ENCODE measurements around the gene TAF13. TPM values are rescaled to one million over a fixed set of nuclear protein-coding genes. Genes with fewer than 3 reads are reported as not detected.

Gene TAF13
- total and polyA plus RNA-seq, 9 of the 15 experiments (the other 6 are each of a cell fraction or from before 2014, with no cell fraction given): 14.9 to 77.2 (median 38.7) TPM

DNA sequence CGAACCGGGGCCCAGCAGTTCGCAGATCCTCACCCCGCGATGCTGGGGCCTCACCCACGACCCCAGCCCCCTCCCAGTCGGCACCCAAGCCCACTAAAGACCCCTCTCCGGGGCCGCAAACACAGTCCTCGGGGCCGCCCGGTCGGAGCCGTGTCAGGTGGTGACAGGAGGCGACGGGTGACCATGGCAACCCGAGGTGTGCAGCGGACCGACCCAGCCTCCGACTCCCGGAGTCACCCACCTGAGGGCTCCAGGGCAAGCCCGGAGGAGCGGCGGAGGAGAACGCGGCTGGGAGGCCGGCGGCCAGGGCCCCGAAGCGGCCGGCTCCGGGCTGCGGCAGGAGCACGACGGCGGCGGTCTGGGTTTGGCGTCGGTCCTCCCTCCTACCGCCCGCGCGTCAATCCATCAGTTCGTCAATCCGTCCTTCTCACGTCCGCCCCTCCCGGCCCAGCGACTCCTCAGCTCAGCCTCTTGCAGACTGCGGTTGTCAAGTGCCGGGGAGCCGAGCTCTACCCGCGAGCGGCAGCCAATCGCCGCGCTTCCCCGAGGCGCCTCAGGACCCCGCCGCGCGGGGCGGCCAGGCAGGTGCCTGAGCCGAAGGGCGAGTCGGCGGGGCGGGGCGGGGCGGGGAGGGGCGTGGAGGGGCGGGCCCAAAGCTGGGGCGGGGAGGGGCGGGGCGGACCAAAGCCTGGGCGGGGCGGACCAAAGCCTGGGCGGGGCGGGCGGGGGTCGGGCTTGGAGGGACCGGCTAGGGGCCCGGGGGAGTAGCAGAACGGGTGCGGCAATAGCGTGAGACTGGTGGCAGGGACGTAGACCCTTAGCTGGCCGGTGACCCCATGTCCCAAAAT lies 34.0 kb downstream of the TAF13 start, which contains the start of gene WDR47 (continued):
- TF ChIP-seq CUX1 (CRISPR knock-in tag; IDR thresholded peaks at IDR 0.05): no peak
- peak; percentile 84 for TF ChIP-seq U2AF1 (optimal IDR thresholded peaks at IDR 0.05; ENCODE audit: low read depth, low read length)
- peak; percentile 70; the same call in 1 of the 2 replicates for TF ChIP-seq PHF21A (IDR thresholded peaks at IDR 0.05; ENCODE audit: borderline replicate concordance, low read depth)
- no peak for TF ChIP-seq ZNF431 (CRISPR knock-in tag; IDR thresholded peaks at IDR 0.05)
- no peak for TF ChIP-seq THRAP3 (IDR thresholded peaks at IDR 0.05; ENCODE audit: borderline replicate concordance)
- peak; percentile 96 for TF ChIP-seq ZNF263 (CRISPR knock-in tag; IDR thresholded peaks at IDR 0.05; ENCODE audit: borderline replicate concordance)
- no peak for TF ChIP-seq POU5F1 (IDR thresholded peaks at IDR 0.05; ENCODE audit: borderline replicate concordance, low read depth, low read length, partially characterized antibody)
- TF ChIP-seq ADNP (tag; IDR thresholded peaks at IDR 0.05): no peak
- no peak for TF ChIP-seq ARID1B (IDR thresholded peaks at IDR 0.05)
- peak; percentile 53; the same call in 1 of the 2 replicates for TF ChIP-seq NKRF (IDR thresholded peaks at IDR 0.05; ENCODE audit: borderline replicate concordance)
- peak; percentile 35; the same call in 1 of the 2 replicates for TF ChIP-seq TCF3 (CRISPR knock-in tag; IDR thresholded peaks at IDR 0.05)
- TF ChIP-seq DNMT1 (IDR thresholded peaks at IDR 0.05): no peak
- TF ChIP-seq ZNF551 (CRISPR knock-in tag; IDR thresholded peaks at IDR 0.05): no peak
- TF ChIP-seq NR4A1 (CRISPR knock-in tag; IDR thresholded peaks at IDR 0.05): no peak
- no peak for TF ChIP-seq NR4A1 (tag; IDR thresholded peaks at IDR 0.05)
- no peak; a peak in 1 of 4 replicates for TF ChIP-seq FOXK2 (conservative IDR thresholded peaks at IDR 0.05 in 1 of 2, IDR thresholded peaks at IDR 0.05 in 1 of 2; ENCODE audit: low read depth in 2 of 2)
- TF ChIP-seq, protein P1, sequence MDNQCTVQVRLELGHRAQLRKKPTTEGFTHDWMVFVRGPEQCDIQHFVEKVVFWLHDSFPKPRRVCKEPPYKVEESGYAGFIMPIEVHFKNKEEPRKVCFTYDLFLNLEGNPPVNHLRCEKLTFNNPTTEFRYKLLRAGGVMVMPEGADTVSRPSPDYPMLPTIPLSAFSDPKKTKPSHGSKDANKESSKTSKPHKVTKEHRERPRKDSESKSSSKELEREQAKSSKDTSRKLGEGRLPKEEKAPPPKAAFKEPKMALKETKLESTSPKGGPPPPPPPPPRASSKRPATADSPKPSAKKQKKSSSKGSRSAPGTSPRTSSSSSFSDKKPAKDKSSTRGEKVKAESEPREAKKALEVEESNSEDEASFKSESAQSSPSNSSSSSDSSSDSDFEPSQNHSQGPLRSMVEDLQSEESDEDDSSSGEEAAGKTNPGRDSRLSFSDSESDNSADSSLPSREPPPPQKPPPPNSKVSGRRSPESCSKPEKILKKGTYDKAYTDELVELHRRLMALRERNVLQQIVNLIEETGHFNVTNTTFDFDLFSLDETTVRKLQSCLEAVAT (IDR thresholded peaks at IDR 0.05): peak in 1 of 2 experiments; percentile 99; a peak in 2 of 4 replicates
- TF ChIP-seq ARHGAP35 (IDR thresholded peaks at IDR 0.05; ENCODE audit: partially characterized antibody): no peak
- peak; percentile 59 for TF ChIP-seq NEUROD1 (IDR thresholded peaks at IDR 0.05; ENCODE audit: borderline replicate concordance, low read depth, low read length, partially characterized antibody)
